Aorta (tissue), 4 donors: ENCODE results near the gene IRF2BP1. TPM values are rescaled to one million over a fixed set of nuclear protein-coding genes. Genes with fewer than 3 reads are reported as not detected.

Experiments
- polyA plus RNA-seq, 2 donors: library from polyadenylated mRNA; stranded (reverse); fragments of 200-250 nt; gene quantifications; one replicate each; pipeline ENCODE4 v1.2.3, GENCODE V29; 2013
- total RNA-seq, 2 donors: library from RNA; stranded (reverse); fragmentation: NEBNext Ultra II Directional; extraction: Animal tissue kit (Norgen Biotek cat#: 25700); gene quantifications; one replicate each; pipeline ENCODE4 v1.2.1, GENCODE V29; 2021
- donor health status: healthy with polysubstance abuse.
- donor health status: Bipolar disorder and iron deficiency.
- donor health status: DM: no; HTN: no; CAD: no.
- donor health status: DM: yes; HTN: yes; CAD: no.

The IRF2BP1 gene
- total and polyA plus RNA-seq, 4 donors, result 4.1 to 17.7 (median 14.5) TPM

Other genes with a start within 250 kb of the IRF2BP1 start
- 10 to 100 TPM; 42.4 to 52.9 TPM for gene EML2, start 246.7 kb downstream of the IRF2BP1 start, total RNA-seq
- gene EML2, start 246.7 kb downstream of the IRF2BP1 start, polyA plus RNA-seq, result 10 to 100 TPM; 21.7 to 48.1 TPM
- 1 to 10 TPM in 1 of 2 donors, under 1 TPM in 1; 0.45 to 2.4 TPM for gene GIPR, start 217.9 kb downstream of the IRF2BP1 start, total RNA-seq
- not detected for gene GIPR, start 217.9 kb downstream of the IRF2BP1 start, polyA plus RNA-seq
- gene SNRPD2, start 194.2 kb downstream of the IRF2BP1 start, total RNA-seq, result 100 to 1,000 TPM; 203 to 206 TPM
- gene SNRPD2, start 194.2 kb downstream of the IRF2BP1 start, polyA plus RNA-seq, result 100 to 1,000 TPM; 319 to 345 TPM
- 1 to 10 TPM; 5.3 to 5.4 TPM for gene QPCTL, start 193.5 kb downstream of the IRF2BP1 start, total RNA-seq
- 10 to 100 TPM in 1 of 2 donors, 1 to 10 TPM in 1; 1.9 to 11.1 TPM for gene QPCTL, start 193.5 kb downstream of the IRF2BP1 start, polyA plus RNA-seq
- gene FBXO46, start 155.2 kb downstream of the IRF2BP1 start, total RNA-seq, result 10 to 100 TPM; 12.7 to 15.5 TPM
- 1 to 10 TPM; 1.9 to 5.1 TPM for gene FBXO46, start 155.2 kb downstream of the IRF2BP1 start, polyA plus RNA-seq
- gene MEIOSIN, start 152.7 kb downstream of the IRF2BP1 start, total RNA-seq, result not detected
- gene MEIOSIN, start 152.7 kb downstream of the IRF2BP1 start, polyA plus RNA-seq, result not detected
- gene SIX5, start 116.9 kb downstream of the IRF2BP1 start, total RNA-seq, result 10 to 100 TPM; 17.8 to 27.3 TPM
- 10 to 100 TPM in 1 of 2 donors, 1 to 10 TPM in 1; 8.1 to 34.4 TPM for gene SIX5, start 116.9 kb downstream of the IRF2BP1 start, polyA plus RNA-seq
- gene DMPK, start 103.7 kb downstream of the IRF2BP1 start, total RNA-seq, result 100 to 1,000 TPM; 155 to 215 TPM
- gene DMPK, start 103.7 kb downstream of the IRF2BP1 start, polyA plus RNA-seq, result 100 to 1,000 TPM; 139 to 408 TPM
- 10 to 100 TPM; 70.7 TPM for gene DMWD, start 93.3 kb downstream of the IRF2BP1 start, total RNA-seq
- gene DMWD, start 93.3 kb downstream of the IRF2BP1 start, polyA plus RNA-seq, result 10 to 100 TPM; 20.9 to 62.2 TPM
- gene RSPH6A, start 70.8 kb downstream of the IRF2BP1 start, total RNA-seq, result under 1 TPM; 0.15 to 0.23 TPM
- gene RSPH6A, start 70.8 kb downstream of the IRF2BP1 start, polyA plus RNA-seq, result not detected
- 10 to 100 TPM; 49.8 to 52.0 TPM for gene SYMPK, start 23.0 kb downstream of the IRF2BP1 start, total RNA-seq
- 10 to 100 TPM; 22.4 to 98.6 TPM for gene SYMPK, start 23.0 kb downstream of the IRF2BP1 start, polyA plus RNA-seq
- under 1 TPM in 1 of 2 donors, not detected in 1; 0.23 TPM for gene FOXA3, start 21.8 kb downstream of the IRF2BP1 start, total RNA-seq
- gene FOXA3, start 21.8 kb downstream of the IRF2BP1 start, polyA plus RNA-seq, result 1 to 10 TPM in 1 of 2 donors, not detected in 1; 3.6 TPM
- 1 to 10 TPM; 5.6 to 7.3 TPM for gene MYPOP, start 16.5 kb upstream of the IRF2BP1 start, total RNA-seq
- gene MYPOP, start 16.5 kb upstream of the IRF2BP1 start, polyA plus RNA-seq, result 1 to 10 TPM; 4.9 to 8.3 TPM
- gene NANOS2, start 28.6 kb upstream of the IRF2BP1 start, total RNA-seq, result not detected
- gene NANOS2, start 28.6 kb upstream of the IRF2BP1 start, polyA plus RNA-seq, result not detected
- gene NOVA2, start 87.7 kb upstream of the IRF2BP1 start, total RNA-seq, result 10 to 100 TPM in 1 of 2 donors, 1 to 10 TPM in 1; 8.1 to 18.2 TPM
- under 1 TPM in 1 of 2 donors, not detected in 1; 0.13 TPM for gene NOVA2, start 87.7 kb upstream of the IRF2BP1 start, polyA plus RNA-seq
- 10 to 100 TPM; 11.7 to 24.0 TPM for gene CCDC61, start 109.3 kb upstream of the IRF2BP1 start, total RNA-seq
- gene CCDC61, start 109.3 kb upstream of the IRF2BP1 start, polyA plus RNA-seq, result 10 to 100 TPM in 1 of 2 donors, under 1 TPM in 1; 0.50 to 19.4 TPM
- gene PGLYRP1, start 136.9 kb upstream of the IRF2BP1 start, total RNA-seq, result 1 to 10 TPM in 1 of 2 donors, not detected in 1; 1.4 TPM
- gene PGLYRP1, start 136.9 kb upstream of the IRF2BP1 start, polyA plus RNA-seq, result 1 to 10 TPM in 1 of 2 donors, not detected in 1; 1.9 TPM
- not detected for gene IGFL4, start 154.9 kb upstream of the IRF2BP1 start, total RNA-seq
- gene IGFL4, start 154.9 kb upstream of the IRF2BP1 start, polyA plus RNA-seq, result not detected
- gene IGFL3, start 238.5 kb upstream of the IRF2BP1 start, total RNA-seq, result not detected
- gene IGFL3, start 238.5 kb upstream of the IRF2BP1 start, polyA plus RNA-seq, result not detected